ENCODE measurements around the gene FAM200B. TPM values are rescaled to one million over a fixed set of nuclear protein-coding genes. Genes with fewer than 3 reads are reported as not detected.

FAM200B gene
- total and polyA plus RNA-seq, 2 experiments from 2014 or later, result 34.4 to 88.0 TPM

GRCh38 chr4:15714646-15715435 lies 33.2 kb downstream of the FAM200B start:
- Histone ChIP-seq H4K20me1 (replicated peaks; ENCODE audit: insufficient read depth) (no peaks in the 10 kb centered on the region), H3K79me2 (replicated peaks; ENCODE audit: insufficient read depth) (no peaks in the 10 kb centered on the region), H3K4me2 (no peak overlapping the region), H3K27ac (ENCODE audit: low read depth) (no peak overlapping the region), H3K9me2 (ENCODE audit: insufficient read depth) (no peaks in the 10 kb centered on the region), H2AFZ (no peak overlapping the region), H3K4me3 (no peak overlapping the region), H3K36me3 (ENCODE audit: insufficient read depth) (no peaks in the 10 kb centered on the region), H3K27me3 (ENCODE audit: insufficient read depth) (no peaks in the 10 kb centered on the region), H3F3A (replicated peaks; ENCODE audit: low read depth) (no peaks in the 10 kb centered on the region), H3K4me1 (ENCODE audit: insufficient read depth) (no peaks in the 10 kb centered on the region)
- no peak for DNase-seq (ENCODE audit: low spot score)
- Mint-ChIP-seq H3K27ac (no peak overlapping the region), H3K9me3 (no peaks in the 10 kb centered on the region), H3K4me1 (peaks cover 8% of the 10 kb centered on the region; the same call in 2 of the 3 replicates), H3K4me3 (no peak overlapping the region), H3K27me3 (ENCODE audit: insufficient read depth, low read depth, poor library complexity) (no peaks in the 10 kb centered on the region), H3K36me3 (ENCODE audit: low read depth) (no peaks in the 10 kb centered on the region)
- TF ChIP-seq CTCF (conservative IDR thresholded peaks at IDR 0.05; ENCODE audit: low read depth in 2 of 2) (no peak), NANOG (IDR thresholded peaks at IDR 0.05; ENCODE audit: borderline replicate concordance) (no peak), ZNF462 (CRISPR knock-in tag; IDR thresholded peaks at IDR 0.05) (no peak), JUNB (IDR thresholded peaks at IDR 0.05; ENCODE audit: unreplicated experiment) (no peak), ZNF331 (CRISPR knock-in tag; IDR thresholded peaks at IDR 0.05; ENCODE audit: low read depth) (no peak), POLR2AphosphoS5 (IDR thresholded peaks at IDR 0.05; ENCODE audit: low read depth) (no peak), ZNF114 (CRISPR knock-in tag; IDR thresholded peaks at IDR 0.05) (no peak)
- TF ChIP-seq, protein P1, sequence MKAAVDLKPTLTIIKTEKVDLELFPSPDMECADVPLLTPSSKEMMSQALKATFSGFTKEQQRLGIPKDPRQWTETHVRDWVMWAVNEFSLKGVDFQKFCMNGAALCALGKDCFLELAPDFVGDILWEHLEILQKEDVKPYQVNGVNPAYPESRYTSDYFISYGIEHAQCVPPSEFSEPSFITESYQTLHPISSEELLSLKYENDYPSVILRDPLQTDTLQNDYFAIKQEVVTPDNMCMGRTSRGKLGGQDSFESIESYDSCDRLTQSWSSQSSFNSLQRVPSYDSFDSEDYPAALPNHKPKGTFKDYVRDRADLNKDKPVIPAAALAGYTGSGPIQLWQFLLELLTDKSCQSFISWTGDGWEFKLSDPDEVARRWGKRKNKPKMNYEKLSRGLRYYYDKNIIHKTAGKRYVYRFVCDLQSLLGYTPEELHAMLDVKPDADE (IDR thresholded peaks at IDR 0.05), result no peak
- TF ChIP-seq, protein P2, sequence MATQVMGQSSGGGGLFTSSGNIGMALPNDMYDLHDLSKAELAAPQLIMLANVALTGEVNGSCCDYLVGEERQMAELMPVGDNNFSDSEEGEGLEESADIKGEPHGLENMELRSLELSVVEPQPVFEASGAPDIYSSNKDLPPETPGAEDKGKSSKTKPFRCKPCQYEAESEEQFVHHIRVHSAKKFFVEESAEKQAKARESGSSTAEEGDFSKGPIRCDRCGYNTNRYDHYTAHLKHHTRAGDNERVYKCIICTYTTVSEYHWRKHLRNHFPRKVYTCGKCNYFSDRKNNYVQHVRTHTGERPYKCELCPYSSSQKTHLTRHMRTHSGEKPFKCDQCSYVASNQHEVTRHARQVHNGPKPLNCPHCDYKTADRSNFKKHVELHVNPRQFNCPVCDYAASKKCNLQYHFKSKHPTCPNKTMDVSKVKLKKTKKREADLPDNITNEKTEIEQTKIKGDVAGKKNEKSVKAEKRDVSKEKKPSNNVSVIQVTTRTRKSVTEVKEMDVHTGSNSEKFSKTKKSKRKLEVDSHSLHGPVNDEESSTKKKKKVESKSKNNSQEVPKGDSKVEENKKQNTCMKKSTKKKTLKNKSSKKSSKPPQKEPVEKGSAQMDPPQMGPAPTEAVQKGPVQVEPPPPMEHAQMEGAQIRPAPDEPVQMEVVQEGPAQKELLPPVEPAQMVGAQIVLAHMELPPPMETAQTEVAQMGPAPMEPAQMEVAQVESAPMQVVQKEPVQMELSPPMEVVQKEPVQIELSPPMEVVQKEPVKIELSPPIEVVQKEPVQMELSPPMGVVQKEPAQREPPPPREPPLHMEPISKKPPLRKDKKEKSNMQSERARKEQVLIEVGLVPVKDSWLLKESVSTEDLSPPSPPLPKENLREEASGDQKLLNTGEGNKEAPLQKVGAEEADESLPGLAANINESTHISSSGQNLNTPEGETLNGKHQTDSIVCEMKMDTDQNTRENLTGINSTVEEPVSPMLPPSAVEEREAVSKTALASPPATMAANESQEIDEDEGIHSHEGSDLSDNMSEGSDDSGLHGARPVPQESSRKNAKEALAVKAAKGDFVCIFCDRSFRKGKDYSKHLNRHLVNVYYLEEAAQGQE (IDR thresholded peaks at IDR 0.05; ENCODE audit: unreplicated experiment), result no peak
- no peak for ATAC-seq

Data from GM23338 (cell line).